Measurements from ENCODE around the gene MEPE.
A peak's percentile ranks its signal among the peaks of the same experiment; 100 is the strongest.

The MEPE gene

DNA sequence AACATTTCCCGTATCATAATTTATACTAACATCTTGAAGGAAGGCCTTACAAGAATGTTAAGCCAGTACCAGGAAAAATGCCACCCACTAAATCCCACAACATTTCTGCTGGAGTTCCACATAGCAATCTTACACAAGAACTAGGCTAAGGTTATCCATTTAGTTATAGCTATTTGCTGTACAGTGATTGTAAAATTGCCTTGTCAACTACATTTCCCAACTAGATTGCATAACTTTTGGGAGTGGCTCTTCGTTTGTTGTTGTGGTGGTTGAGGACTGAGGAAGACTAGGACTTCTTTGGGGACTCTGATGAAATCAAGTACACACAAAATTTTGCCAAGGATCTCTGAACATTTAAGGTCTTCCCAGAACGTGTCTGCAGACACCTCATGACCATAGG lies 25.4 kb upstream of the MEPE start:
- TF ChIP-seq, protein P1, sequence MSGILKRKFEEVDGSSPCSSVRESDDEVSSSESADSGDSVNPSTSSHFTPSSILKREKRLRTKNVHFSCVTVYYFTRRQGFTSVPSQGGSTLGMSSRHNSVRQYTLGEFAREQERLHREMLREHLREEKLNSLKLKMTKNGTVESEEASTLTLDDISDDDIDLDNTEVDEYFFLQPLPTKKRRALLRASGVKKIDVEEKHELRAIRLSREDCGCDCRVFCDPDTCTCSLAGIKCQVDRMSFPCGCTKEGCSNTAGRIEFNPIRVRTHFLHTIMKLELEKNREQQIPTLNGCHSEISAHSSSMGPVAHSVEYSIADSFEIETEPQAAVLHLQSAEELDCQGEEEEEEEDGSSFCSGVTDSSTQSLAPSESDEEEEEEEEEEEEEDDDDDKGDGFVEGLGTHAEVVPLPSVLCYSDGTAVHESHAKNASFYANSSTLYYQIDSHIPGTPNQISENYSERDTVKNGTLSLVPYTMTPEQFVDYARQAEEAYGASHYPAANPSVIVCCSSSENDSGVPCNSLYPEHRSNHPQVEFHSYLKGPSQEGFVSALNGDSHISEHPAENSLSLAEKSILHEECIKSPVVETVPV (CRISPR knock-in tag; IDR thresholded peaks at IDR 0.05), result no peak
- TF ChIP-seq ZFP3 (CRISPR knock-in tag; IDR thresholded peaks at IDR 0.05), result no peak
- TF ChIP-seq ZNF70 (CRISPR knock-in tag; IDR thresholded peaks at IDR 0.05), result no peak
- TF ChIP-seq, protein P2, sequence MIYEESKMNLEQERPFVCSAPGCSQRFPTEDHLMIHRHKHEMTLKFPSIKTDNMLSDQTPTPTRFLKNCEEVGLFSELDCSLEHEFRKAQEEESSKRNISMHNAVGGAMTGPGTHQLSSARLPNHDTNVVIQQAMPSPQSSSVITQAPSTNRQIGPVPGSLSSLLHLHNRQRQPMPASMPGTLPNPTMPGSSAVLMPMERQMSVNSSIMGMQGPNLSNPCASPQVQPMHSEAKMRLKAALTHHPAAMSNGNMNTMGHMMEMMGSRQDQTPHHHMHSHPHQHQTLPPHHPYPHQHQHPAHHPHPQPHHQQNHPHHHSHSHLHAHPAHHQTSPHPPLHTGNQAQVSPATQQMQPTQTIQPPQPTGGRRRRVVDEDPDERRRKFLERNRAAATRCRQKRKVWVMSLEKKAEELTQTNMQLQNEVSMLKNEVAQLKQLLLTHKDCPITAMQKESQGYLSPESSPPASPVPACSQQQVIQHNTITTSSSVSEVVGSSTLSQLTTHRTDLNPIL (CRISPR knock-in tag; IDR thresholded peaks at IDR 0.05; ENCODE audit: low read depth), result no peak
- no peak for TF ChIP-seq ZFP30 (CRISPR knock-in tag; IDR thresholded peaks at IDR 0.05)
- TF ChIP-seq ISL1 (CRISPR knock-in tag; IDR thresholded peaks at IDR 0.05), result no peak
- no peak for TF ChIP-seq ZNF8 (CRISPR knock-in tag; IDR thresholded peaks at IDR 0.05)
- no peak for TF ChIP-seq CSDC2 (CRISPR knock-in tag; IDR thresholded peaks at IDR 0.05)
- no peak for TF ChIP-seq BACH2 (CRISPR knock-in tag; IDR thresholded peaks at IDR 0.05; ENCODE audit: borderline replicate concordance)
- no peak for TF ChIP-seq PPARA (CRISPR knock-in tag; IDR thresholded peaks at IDR 0.05; ENCODE audit: borderline replicate concordance)
- TF ChIP-seq, protein P3, sequence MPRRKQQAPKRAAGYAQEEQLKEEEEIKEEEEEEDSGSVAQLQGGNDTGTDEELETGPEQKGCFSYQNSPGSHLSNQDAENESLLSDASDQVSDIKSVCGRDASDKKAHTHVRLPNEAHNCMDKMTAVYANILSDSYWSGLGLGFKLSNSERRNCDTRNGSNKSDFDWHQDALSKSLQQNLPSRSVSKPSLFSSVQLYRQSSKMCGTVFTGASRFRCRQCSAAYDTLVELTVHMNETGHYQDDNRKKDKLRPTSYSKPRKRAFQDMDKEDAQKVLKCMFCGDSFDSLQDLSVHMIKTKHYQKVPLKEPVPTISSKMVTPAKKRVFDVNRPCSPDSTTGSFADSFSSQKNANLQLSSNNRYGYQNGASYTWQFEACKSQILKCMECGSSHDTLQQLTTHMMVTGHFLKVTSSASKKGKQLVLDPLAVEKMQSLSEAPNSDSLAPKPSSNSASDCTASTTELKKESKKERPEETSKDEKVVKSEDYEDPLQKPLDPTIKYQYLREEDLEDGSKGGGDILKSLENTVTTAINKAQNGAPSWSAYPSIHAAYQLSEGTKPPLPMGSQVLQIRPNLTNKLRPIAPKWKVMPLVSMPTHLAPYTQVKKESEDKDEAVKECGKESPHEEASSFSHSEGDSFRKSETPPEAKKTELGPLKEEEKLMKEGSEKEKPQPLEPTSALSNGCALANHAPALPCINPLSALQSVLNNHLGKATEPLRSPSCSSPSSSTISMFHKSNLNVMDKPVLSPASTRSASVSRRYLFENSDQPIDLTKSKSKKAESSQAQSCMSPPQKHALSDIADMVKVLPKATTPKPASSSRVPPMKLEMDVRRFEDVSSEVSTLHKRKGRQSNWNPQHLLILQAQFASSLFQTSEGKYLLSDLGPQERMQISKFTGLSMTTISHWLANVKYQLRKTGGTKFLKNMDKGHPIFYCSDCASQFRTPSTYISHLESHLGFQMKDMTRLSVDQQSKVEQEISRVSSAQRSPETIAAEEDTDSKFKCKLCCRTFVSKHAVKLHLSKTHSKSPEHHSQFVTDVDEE (CRISPR knock-in tag; IDR thresholded peaks at IDR 0.05), result no peak
- no peak for TF ChIP-seq ZNF565 (CRISPR knock-in tag; conservative IDR thresholded peaks at IDR 0.05; ENCODE audit: low read depth)
- TF ChIP-seq OSR1 (CRISPR knock-in tag; IDR thresholded peaks at IDR 0.05), result no peak
- TF ChIP-seq ZC3H10 (CRISPR knock-in tag; IDR thresholded peaks at IDR 0.05), result no peak
- no peak for TF ChIP-seq GLIS3 (CRISPR knock-in tag; IDR thresholded peaks at IDR 0.05)
- no peak for TF ChIP-seq SNAI2 (CRISPR knock-in tag; IDR thresholded peaks at IDR 0.05)
- no peak for TF ChIP-seq ARNTL (CRISPR knock-in tag; IDR thresholded peaks at IDR 0.05; ENCODE audit: borderline replicate concordance, low read depth)
- ATAC-seq, result no peak

DNA sequence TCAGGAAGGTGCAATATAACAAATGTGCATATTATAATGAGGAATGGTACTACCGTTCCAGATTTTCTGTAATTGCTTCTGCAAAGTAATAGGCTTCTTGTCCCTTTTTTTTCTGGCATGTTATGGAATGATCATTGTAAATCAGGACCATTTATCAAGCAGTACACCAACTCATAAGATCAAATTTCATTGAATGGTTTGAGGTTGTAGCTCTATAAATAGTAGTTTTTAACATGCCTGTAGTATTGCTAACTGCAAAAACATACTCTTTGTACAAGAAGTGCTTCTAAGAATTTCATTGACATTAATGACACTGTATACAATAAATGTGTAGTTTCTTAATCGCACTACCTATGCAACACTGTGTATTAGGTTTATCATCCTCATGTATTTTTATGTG lies 20.8 kb upstream of the MEPE start:
- peak; percentile 66 for ATAC-seq
- TF ChIP-seq, protein P4, sequence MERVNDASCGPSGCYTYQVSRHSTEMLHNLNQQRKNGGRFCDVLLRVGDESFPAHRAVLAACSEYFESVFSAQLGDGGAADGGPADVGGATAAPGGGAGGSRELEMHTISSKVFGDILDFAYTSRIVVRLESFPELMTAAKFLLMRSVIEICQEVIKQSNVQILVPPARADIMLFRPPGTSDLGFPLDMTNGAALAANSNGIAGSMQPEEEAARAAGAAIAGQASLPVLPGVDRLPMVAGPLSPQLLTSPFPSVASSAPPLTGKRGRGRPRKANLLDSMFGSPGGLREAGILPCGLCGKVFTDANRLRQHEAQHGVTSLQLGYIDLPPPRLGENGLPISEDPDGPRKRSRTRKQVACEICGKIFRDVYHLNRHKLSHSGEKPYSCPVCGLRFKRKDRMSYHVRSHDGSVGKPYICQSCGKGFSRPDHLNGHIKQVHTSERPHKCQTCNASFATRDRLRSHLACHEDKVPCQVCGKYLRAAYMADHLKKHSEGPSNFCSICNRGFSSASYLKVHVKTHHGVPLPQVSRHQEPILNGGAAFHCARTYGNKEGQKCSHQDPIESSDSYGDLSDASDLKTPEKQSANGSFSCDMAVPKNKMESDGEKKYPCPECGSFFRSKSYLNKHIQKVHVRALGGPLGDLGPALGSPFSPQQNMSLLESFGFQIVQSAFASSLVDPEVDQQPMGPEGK (CRISPR knock-in tag; IDR thresholded peaks at IDR 0.05; ENCODE audit: borderline replicate concordance), result no peak
- TF ChIP-seq ZNF565 (CRISPR knock-in tag; conservative IDR thresholded peaks at IDR 0.05; ENCODE audit: low read depth) (no peak), ZNF70 (CRISPR knock-in tag; IDR thresholded peaks at IDR 0.05) (no peak)
- TF ChIP-seq, protein P2 (CRISPR knock-in tag; IDR thresholded peaks at IDR 0.05; ENCODE audit: low read depth), result no peak

DNA sequence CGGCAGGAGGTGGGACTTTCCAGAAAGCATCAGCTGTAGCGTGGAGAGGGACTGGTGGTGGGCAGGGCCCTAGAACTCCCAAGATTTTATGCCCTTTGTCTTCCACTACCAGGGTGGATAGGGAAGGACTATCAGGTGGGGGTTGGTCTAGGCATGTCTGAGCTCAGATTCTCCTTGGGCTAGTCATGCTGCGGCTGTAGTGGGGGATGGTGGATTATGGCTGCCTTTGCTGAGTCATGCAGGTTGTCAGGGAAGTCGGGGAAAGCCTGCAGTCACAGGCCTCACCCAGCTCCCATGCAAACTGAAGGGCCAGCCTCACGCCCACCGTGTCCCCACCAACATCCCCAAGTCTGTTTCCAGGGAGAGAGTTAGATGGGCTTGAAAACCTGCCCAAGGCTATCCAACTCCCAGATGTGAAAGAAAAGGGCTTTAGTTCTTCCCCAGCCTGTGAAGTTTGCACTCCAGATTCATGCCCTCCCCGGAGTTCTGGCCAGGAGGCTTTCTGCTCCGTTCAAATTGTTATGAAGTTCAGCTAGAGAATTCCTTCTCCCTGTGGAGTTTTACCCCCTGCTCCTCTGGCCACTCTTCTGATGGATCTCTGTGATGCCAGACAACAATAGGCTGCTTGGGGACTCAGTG lies 13.4 kb upstream of the MEPE start:
- peak; percentile 86 for ATAC-seq
- TF ChIP-seq, protein P5, sequence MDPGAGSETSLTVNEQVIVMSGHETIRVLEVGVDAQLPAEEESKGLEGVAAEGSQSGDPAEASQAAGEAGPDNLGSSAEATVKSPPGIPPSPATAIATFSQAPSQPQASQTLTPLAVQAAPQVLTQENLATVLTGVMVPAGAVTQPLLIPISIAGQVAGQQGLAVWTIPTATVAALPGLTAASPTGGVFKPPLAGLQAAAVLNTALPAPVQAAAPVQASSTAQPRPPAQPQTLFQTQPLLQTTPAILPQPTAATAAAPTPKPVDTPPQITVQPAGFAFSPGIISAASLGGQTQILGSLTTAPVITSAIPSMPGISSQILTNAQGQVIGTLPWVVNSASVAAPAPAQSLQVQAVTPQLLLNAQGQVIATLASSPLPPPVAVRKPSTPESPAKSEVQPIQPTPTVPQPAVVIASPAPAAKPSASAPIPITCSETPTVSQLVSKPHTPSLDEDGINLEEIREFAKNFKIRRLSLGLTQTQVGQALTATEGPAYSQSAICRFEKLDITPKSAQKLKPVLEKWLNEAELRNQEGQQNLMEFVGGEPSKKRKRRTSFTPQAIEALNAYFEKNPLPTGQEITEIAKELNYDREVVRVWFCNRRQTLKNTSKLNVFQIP (CRISPR knock-in tag; IDR thresholded peaks at IDR 0.05; ENCODE audit: borderline replicate concordance, low read depth), result no peak
- no peak for TF ChIP-seq ZNF565 (CRISPR knock-in tag; conservative IDR thresholded peaks at IDR 0.05; ENCODE audit: low read depth)
- TF ChIP-seq, protein P1 (CRISPR knock-in tag; IDR thresholded peaks at IDR 0.05), result no peak
